HG03045 (cell line): ENCODE data around the gene GTF2H3.
A peak's percentile ranks its signal among the peaks of the same experiment; 100 is the strongest.
"Not testable (repeated sequence)": the region's sequence is repeated elsewhere in the genome, so short reads cannot be mapped to it uniquely, and the experiment has no call there.

Experiments used
- ATAC-seq: cut with Tn5 transposase; IDR thresholded peaks from one replicate; pipeline ENCODE4 v1.9.1; 2021; ENCODE audit warnings: mild to moderate bottlenecking, moderate library complexity; ENCODE audit not compliant: unreplicated experiment

The GTF2H3 gene

DNA sequence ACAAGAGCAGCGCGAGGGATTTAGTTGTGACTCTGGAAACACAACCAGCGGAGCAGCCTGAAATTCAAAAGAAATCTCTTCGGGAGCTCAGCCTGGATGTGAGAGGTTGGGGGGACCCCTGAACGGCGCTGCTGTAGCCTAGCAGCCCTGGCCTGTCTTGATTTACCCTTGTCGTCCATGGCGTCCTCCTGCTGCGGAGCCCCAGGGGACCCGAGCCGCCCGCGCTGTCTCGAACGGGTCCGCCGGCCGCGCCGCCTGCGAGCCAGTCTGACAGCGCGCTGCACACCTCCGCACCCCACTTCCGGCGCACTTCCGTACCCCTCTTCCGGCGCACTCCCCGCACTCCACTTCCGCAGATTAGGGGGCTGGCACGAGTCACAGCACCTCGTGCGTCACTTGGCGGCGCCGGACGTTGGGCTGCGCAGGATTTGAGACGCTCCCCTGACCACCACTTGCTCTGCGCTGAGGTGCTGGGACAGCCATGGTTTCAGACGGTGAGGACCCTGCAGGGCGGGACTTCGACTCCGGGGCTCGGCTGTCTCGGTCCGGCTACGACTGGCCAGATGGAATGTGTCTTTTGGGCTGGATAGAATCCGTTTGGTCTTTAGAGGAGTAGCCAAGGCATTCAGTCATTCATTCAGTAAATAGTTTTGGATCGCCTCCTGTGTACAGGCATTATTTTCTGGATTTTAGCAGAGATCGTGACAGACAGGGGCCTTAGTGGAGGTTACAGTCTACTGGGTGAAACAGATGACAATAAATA, at the start of gene GTF2H3, which contains the start of gene EIF2B1:
Gene GTF2H3, plus strand, starts transcription at position 451 of the 763 bp plus-strand sequence. Its CDS starts 31 bp downstream, at position 482.
Gene EIF2B1, minus strand, starts transcription at position 308 of the 763 bp plus-strand sequence. Its CDS starts 129 bp downstream, at position 179.
- ATAC-seq = peak; percentile 97

DNA sequence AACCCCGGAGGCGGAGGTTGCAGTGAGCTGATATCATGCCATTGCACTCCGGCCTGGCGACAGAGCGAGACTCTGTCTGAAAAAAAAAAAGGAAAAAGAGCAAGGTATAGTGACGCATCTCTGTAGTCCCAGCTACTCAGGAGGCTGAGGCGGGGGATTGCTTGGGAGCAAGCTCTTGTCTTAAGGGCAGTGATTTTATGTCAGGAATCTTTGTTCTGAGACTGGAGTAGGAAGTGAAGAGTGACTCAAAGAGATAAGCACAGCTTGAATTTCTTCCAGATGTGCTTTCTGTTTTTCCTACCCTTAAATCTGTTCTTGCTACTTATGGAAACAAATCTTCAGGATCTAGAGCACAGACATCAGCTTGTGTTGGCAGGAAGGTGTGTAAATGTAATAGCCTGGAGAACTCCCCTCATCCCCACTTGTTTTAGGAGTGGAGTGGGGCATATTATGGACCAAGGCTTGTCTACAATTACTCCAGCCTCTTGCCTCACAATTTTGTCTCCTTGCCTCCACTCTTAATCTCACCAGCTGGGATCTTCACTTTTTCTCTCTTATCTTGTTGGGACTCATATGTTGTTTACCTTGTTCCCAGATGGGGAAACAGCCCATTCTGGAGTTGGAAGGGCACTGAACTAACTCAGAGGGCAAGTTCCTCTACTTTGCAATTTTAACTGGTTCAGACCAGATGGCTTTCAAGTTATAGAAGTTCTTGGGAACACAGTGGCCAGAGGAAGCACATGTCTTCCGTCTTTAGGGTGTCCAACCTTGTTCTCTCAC, 41.7 kb upstream of the GTF2H3 start:
- no peak for ATAC-seq

DNA sequence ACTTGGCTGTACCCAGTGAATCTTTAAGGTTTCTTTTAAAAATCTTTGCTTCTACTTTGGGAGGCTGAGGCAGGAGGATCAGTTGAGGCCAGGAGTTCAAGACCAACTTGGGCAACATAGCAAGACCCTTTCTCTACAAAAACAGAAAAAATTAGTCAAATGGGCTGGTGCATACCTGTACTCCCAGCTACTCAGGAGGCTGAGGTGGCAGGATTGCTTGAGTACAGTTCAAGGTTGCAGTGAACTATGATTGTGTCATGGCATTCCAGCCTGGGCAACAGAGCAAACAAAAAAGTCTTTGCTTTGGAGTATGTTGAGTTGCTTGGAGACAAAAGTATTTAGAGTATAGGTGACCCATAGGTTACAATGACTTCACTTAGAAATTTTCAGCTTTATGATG, 37.9 kb upstream of the GTF2H3 start:
- ATAC-seq = no peak

DNA sequence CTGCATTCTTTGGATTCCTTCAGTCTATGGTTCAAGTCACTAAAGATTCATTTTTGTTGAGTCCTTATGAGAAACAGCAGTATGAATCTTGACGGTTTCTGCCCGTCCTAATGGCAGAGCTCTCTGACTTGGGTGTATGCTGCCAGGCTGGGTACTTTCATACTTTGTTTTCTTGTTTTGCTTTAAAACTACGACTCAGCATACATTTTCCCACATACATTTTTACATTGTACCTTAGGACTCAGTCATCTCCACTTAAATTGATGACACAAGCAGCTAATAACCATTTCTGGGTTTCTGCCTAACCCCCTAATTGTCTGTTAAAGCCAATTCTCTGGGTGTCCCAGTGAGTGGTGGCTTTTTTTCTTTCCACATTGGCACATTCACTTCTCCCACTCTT, 36.5 kb upstream of the GTF2H3 start:
- ATAC-seq = no peak

DNA sequence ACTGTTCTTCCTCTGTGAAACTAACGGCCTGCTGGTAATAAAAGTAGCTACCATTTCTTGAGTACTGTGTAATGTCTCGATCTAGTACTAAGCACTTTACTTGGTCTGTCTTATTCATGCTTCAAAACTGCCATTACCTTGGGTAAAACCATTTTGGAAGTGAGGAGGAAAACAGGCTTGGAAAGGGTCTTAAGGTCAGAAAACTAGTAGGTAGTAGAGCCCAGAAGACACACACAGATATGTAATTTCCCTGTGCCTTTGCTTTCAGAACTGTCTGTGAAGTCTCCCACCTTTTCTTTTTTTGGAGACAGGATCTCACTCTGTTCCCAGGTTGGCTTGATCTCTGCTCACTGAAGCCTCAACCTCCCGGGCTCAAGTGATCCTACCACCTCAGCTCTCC, 35.1 kb upstream of the GTF2H3 start:
- ATAC-seq = no peak

DNA sequence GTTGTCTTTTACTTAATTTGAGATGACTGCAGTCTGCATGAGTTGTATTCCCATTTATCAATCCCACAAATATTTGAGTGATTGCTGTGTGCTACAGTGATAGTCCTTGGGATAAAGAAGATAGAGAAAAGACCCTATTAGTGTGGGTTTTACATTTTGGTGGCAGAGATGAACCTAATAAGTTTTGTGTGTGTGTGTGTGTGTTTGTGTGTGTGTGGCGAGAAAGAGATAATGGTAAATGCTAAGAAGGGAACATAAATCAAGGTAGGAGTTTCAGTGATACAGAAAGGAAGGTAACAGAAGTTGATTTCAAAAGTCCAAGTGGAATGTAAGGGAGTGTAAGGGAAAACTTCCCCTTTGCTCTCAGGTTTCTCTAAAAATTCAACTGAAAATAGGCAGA, 34.3 kb upstream of the GTF2H3 start:
- ATAC-seq = no peak

DNA sequence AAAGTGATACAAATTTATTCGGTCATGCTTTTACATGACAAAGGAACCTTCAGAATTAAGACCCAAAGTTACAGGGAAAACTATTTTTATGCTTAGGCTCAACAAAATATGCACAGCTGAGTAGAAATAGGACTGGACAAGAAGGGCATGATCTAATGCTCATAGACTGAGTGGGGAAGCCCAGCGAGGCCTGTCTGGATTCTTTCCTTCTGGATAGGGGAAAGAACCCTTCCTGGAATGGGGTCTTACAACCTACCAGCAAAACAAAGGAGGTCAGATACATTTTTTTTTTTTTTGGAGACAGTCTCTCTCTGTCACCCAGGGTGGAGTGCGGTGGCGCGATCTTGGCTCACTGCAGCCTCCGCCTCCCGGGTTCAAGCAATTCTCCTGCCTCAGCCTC, 33.9 kb upstream of the GTF2H3 start:
- ATAC-seq = no peak

DNA sequence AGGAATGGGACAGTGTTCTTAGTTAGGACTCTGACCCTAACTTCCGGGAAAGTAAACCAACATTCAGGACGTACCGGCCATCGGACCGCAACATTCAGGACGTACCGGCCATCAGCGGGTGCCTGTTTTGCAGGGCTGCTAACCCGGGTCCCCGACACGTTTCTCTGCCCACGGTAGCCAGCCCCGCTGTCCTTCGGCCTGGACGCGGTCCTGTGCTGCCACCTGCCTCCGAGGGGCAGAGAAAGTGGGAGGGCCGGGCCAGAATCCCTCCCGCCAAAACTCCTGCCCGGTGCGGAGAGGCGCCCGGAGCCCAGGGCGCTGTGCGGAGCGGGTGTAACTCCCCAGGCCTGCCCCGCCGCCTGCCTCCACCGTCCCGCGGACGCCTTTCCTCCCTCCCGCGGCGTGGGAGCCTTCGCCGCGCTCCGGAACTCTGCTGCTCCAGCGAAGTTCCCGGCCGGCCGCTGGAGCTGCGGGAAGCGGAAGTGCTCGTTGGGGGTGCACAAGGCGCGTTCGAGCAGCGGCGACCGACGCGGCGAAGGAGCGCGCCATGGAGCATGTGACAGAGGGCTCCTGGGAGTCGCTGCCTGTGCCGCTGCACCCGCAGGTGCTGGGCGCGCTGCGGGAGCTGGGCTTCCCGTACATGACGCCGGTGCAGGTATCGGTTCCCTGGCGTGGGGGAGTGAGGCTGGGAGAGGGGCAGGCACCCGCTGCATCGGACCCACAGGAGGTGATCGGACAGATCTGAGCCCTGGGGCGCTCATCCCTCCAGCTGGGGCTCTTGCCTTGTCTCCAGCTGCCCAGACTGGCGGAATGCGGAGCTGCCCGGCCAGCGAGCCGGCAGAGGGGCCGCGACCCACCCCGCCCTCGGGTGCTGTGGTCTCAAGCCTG, 31.8 kb upstream of the GTF2H3 start, which contains the start of gene DDX55:
Gene DDX55, plus strand, starts transcription at position 498 of the 888 bp plus-strand sequence. Its CDS starts 50 bp downstream, at position 548.
- ATAC-seq = peak; percentile 83

DNA sequence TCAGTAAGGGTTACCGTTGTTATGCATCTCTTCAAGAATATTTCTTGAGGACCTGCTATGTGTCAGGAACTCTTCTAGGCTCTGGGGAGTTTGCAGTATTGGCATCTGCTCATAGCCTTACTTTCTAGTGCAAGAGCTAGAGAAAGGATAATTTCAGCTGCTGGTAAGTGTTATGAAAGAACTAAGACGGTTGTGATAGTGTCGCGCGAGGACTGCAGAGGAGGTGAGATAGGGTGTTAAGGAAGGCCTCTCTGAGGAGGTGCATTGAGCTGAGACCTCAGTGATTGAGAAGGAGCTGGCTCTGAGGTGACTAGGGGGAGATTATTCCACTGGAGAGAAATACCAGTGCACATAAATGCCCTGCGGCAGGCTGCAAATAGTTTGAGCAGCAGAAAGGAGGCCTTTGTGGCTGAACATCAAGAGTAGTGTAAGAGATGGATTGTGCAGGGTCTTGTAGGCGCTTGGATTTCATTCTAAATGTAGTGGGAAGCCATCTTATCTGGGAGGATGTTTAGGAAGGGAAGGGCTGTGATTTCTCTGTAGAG, 30.9 kb upstream of the GTF2H3 start:
- no peak for ATAC-seq

DNA sequence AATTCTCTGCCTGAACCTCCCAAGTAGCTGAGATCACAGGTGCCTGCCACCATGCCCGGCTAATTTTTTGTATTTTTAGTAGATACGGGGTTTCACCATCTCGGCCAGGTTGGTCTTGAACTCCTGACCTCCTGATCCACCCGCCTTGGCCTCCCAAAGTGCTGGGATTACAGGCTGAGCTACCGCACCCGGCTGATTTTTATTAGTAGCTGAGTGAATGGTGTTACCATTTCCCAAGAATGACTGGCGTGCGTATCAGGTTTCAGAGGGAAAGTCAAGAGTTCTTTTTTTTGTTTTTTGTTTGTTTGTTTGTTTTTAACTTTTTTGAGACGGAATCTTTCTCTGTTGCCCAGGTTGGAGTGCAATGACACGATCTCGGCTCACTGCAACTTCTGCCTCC, 30.1 kb upstream of the GTF2H3 start:
- ATAC-seq = not testable (repeated sequence)

DNA sequence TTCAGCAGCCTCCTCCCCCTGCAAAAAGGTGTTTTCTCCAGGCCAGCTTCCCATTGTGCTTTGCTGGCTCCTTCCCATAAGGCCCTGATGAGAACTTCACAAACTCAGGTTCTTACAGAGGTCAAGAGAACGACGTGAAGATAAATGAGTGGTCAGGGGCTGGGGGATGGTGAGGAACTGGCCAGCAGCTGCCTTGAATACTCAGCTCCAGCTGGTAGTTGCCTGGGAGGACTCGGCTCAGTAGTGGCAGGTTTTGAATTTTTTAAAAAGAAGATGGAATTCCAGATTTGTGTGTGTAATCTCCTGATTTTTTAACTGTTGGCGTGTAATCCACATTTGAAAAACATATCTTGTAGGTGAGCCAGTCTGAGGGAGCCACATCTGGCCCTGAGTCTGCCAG, 25.9 kb upstream of the GTF2H3 start:
- no peak for ATAC-seq

DNA sequence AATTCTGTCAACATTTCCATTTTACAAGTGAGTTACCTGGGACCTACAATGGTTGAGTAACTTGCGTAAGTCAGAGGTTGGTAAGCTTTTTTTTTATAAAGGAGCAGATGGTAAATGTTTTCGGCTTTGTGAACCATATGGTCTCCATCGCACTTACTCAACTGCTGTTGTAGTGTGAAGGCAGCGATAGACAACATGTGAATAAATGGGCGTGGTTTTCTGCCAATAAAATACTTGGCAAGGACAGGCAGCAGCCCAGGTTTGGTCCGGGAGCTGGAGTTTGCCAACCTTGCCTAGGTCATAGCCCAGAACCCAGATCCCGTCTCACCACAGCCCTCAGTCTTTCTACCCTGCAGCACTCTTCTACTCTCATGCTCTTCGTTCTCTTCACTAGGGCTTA, 25.4 kb upstream of the GTF2H3 start:
- ATAC-seq = no peak

DNA sequence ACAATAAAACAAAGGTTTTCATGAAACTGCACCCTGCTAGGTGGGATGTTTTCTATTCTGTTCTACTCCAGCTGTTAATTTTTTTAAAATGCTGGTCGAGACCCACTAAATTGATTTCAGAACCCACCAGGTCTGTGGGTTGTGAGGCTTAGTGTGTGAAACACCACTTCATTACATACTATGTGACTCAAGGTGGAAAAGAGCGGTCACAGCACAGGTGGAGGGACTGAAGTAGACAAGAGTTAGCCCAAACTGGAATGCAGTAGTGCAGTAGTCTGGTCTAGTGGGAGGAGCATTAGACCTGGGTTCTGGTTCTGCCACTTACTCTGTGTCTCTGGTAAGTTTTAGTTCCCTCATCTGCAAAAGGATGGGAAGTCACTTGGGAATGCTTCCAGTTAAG, 19.5 kb upstream of the GTF2H3 start:
- ATAC-seq = no peak

DNA sequence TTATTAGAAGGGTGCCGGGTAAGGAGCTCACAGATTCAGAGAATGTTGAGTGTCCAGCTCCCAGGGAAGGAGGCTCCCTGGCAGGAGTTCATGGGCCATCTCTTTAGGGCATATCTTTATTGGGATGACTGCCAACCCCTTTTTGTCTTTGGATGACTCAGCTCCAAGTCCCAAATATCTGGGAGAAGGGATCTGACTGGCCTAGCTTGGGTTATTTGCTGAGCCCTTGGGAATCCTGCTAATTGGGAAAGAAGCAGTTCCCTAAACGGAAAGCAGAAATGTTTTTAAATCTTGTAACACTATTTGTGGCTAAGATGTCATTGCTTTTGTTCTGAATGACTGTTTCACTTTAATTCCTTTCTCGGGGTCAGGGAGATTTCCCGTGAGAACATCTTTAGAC, 19.1 kb upstream of the GTF2H3 start:
- ATAC-seq = no peak

DNA sequence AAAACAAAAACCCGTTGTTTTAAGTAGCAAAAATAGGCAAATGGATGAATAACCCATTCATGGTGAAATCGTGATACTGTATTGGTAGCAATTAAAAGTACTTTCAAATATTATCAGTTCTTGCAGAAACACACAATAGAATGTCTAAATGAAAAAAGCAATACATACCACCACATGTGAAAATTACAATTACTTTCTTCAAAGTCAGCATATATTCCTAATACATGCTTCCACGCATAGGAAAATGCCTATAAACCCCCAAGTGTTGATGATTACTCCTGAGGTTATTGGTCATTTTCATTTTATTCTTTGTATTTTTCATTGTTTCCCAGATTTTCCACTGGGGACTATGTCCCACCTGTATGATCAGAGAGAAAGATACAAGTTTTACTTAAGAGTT, 16.5 kb upstream of the GTF2H3 start:
- ATAC-seq = no peak

DNA sequence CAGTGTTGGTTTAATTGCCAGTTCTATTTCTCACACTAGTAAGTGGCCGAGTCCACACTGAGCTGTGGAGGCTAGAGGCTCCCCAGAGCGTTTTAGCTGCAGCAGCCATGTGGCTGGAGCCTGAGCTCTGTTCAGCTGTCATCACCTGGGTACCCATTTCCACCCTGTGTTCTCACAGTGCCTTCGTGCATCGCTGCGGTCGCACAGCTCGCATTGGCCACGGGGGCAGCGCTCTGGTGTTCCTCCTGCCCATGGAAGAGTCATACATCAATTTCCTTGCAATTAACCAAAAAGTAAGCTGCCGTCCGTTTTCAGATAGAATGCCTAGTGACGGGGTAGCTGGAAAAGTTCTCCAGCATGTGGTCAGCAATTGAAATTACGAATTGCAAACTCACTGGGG, 16.0 kb upstream of the GTF2H3 start:
- no peak for ATAC-seq

DNA sequence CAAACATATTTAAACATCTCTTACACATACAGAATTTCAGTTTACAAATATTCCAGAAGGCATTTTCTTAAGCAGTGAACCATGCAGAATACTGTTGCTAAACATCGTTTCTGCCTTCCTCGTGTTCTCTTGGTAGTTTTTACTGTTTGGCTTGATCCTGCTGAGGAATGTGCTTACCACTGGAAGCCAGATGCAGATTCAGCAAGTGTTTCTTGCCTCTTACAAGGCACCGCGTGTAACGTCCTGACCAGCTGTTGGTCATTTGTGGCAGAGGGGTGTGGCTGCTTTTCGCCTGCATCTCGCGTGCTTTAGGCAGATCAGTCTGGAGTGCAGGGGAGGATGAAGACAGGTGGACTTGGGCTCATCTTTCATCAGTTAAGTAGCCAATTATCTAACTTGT, 12.5 kb upstream of the GTF2H3 start:
- no peak for ATAC-seq

DNA sequence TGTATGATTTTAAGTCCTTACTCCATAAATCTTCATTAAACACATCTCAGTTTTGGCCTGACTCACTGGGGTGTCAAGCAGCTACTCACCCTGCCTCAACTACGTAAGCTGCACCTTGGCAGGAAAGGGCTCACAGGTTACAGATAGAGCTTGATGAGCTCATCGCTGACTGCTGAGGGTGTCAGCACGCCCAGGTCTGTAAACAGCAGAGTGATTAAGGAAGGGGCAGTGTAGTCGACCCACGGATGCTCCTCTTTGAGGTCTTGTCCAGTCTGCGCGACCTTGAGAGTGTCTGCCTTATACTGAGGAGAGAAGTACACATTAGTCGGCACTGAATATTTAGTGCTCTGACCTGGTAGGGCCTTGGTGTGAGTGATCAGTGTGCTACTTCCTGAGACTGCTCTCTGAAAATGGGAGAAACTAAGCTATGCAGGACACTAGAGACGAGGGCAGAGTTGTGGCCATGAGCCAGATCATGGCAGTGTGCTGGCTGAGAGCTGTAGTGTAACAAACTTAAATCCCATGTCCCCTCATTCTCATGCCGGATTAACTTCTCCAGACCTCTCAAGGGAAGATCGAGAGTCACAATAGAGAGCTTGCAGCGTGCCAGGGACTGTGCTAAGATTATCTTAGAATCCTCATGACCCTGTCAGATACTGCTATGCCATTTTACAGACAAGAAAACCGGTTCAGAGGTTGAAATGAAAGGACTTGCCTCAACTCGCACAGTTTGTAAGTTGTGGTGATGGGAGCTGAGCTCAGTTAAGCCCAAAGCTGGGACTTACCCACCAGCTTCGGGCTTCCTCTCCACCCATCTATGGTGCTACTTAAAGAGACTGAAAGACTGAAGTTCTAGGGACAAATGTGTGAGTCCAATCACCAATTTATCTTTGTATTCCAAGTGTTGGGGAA, 11.8 kb upstream of the GTF2H3 start:
- ATAC-seq = no peak

DNA sequence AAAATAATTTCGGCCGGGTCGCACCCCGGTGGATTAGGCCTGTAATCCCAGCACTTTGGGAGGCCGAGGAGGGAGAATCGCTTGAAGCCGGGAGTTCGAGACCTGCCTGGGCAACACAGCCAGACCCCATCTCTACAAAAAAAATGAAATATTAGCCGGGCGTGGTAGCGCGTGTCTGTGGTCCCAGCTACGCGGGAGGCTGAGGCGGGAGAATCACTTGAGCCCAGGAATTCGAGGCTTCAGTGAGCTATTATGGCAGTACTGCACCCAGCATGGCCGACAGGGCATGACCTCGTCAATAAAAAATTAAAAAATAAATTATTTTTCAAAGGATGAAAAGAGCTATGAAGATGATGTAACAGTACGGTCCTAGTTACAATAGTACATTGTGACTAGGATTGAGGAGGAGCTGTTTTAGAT, 523 bp downstream of the GTF2H3 start:
- no peak for ATAC-seq

DNA sequence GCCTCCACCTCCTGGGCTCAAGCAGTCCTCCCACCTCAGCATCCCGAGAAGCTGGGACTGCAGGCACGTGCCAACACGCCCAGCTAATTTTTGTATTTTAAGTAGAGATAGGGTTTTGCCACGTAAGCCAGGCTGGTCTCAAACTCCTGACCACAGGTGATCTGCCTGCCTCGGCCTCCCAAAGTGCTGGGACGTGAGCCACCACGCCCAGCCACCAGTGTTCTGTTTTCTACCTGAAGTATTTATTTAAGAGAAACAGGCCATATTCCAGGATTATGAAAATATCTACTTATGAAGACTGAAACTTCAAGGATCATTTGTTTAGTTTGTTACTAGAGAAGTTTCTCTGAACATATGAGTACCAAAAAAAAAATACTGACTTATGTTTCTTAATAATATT, 10.3 kb downstream of the GTF2H3 start:
- ATAC-seq = no peak
